Ascending aorta (tissue), 2 donors: Measurements from ENCODE around the gene CELSR2. TPM values are rescaled to one million over a fixed set of nuclear protein-coding genes. Genes with fewer than 3 reads are reported as not detected.
A peak's percentile ranks its signal among the peaks of the same experiment; 100 is the strongest.

ENCODE experiments used
- DNase-seq, 2 donors: peaks; one replicate each; pipeline ENCODE4 v3.0.0-alpha.2; 2019; ENCODE audit warnings: low spot score in 2 of 2
- H3K27ac ChIP-seq, 2 donors: fragments of 200-600 bp; sonication (generic); one replicate each; pipeline ENCODE4 v1.5.1; 2016 to 2017; ENCODE audit warnings: mild to moderate bottlenecking in 1 of 2
- H3K27me3 ChIP-seq: fragments of 200-600 bp; sonication (generic); one replicate; pipeline ENCODE4 v1.5.1; 2017
- H3K36me3 ChIP-seq, 2 donors: fragments of 200-600 bp; sonication (generic); one replicate each; pipeline ENCODE4 v1.5.1; 2016
- H3K4me1 ChIP-seq, 2 donors: fragments of 200-600 bp; sonication (generic); one replicate each; pipeline ENCODE4 v1.5.1; 2016 to 2017; ENCODE audit warnings: mild to moderate bottlenecking in 1 of 2
- H3K4me3 ChIP-seq, 2 donors: fragments of 200-600 bp; sonication (generic); one replicate each; pipeline ENCODE4 v1.5.1; 2016 to 2017; ENCODE audit warnings: mild to moderate bottlenecking in 1 of 2
- H3K9me3 ChIP-seq, 2 donors: fragments of 200-600 bp; sonication (generic); one replicate each; pipeline ENCODE4 v1.5.1; 2016
- CTCF ChIP-seq, 3 experiments: fragments of 200-600 bp in 2 of 3; fragments of 450-650 bp in 1 of 3; sonication (generic) in 2 of 3; IDR thresholded peaks; one replicate each; pipeline ENCODE4 v1.5.1; 2016 to 2019; ENCODE audit warnings: antibody characterized with exemption in 3 of 3, mild to moderate bottlenecking in 1 of 3, moderate library complexity in 1 of 3
- intact Hi-C: fragments of 100-400 bp; cut with DNase I; formaldehyde crosslinking; loops from one replicate; pipeline ENCODE4 v1.15.1; 2023
- total RNA-seq: library from RNA; depleted of rRNA; stranded (reverse); fragments of >200 nt; gene quantifications from one replicate; pipeline ENCODE4 v1.1.0, GENCODE V29; 2016

CELSR2 gene
- total RNA-seq, 1 donor from 2014 or later, result 3.6 TPM

GRCh38 chr1:109235137-109235536, 14.2 kb upstream of the CELSR2 start:
- intact Hi-C loops, result no loop called here

GRCh38 chr1:109237512-109237911, 11.8 kb upstream of the CELSR2 start:
- intact Hi-C loops, result no loop called here
- DNase-seq, result no peak
- H3K9me3 ChIP-seq, result no peaks in the 10 kb centered on the region
- no peak overlapping the region for H3K4me3 ChIP-seq
- H3K27me3 ChIP-seq, result no peaks in the 10 kb centered on the region
- no peak for TF ChIP-seq CTCF (IDR thresholded peaks at IDR 0.05)
- H3K36me3 ChIP-seq, result peaks cover 64 to 66% of the 10 kb centered on the region in 2 donors
- peaks cover 4 to 11% of the 10 kb centered on the region in 2 donors for H3K4me1 ChIP-seq
- H3K27ac ChIP-seq, result no peak overlapping the region

More at GRCh38 chr1:109235137-109235536, 14.2 kb upstream of the CELSR2 start:
- H3K27me3 ChIP-seq, result no peaks in the 10 kb centered on the region
- no peak overlapping the region for H3K4me3 ChIP-seq
- no peak overlapping the region for H3K27ac ChIP-seq
- H3K9me3 ChIP-seq, result no peaks in the 10 kb centered on the region
- TF ChIP-seq CTCF (IDR thresholded peaks at IDR 0.05), result no peak
- H3K36me3 ChIP-seq, result peaks cover 88% of the 10 kb centered on the region in 2 donors
- no peaks in the 10 kb centered on the region for H3K4me1 ChIP-seq
- no peak for DNase-seq

- no peaks in the 10 kb centered on the region for H3K27me3 ChIP-seq
- no peak overlapping the region for H3K4me3 ChIP-seq
- no peak overlapping the region for H3K27ac ChIP-seq
- H3K36me3 ChIP-seq, result peaks cover 57% of the 10 kb centered on the region in 2 donors
- H3K4me1 ChIP-seq, result peaks cover 4 to 12% of the 10 kb centered on the region in 2 donors
- intact Hi-C loops, result no loop called here
- DNase-seq, result no peak
- H3K9me3 ChIP-seq, result no peaks in the 10 kb centered on the region
- TF ChIP-seq CTCF (IDR thresholded peaks at IDR 0.05), result no peak
Measured at GRCh38 chr1:109238382-109238781, 11.0 kb upstream of the CELSR2 start.

- Histone ChIP-seq H3K27ac (peak overlapping the region in 1 of 2 donors; percentile 21), H3K4me3 (no peak overlapping the region), H3K4me1 (peaks cover 4 to 12% of the 10 kb centered on the region in 2 donors), H3K9me3 (no peaks in the 10 kb centered on the region), H3K27me3 (no peaks in the 10 kb centered on the region), H3K36me3 (peaks cover 51 to 53% of the 10 kb centered on the region in 2 donors)
- intact Hi-C loops, result no loop called here
- no peak for TF ChIP-seq CTCF (IDR thresholded peaks at IDR 0.05)
- no peak for DNase-seq
Measured at GRCh38 chr1:109239047-109239408, 10.3 kb upstream of the CELSR2 start.

- H3K4me3 ChIP-seq, result no peak overlapping the region
- intact Hi-C loops, result no loop called here
- H3K4me1 ChIP-seq, result peaks cover 4 to 12% of the 10 kb centered on the region in 2 donors
- H3K9me3 ChIP-seq, result no peaks in the 10 kb centered on the region
- peak overlapping the region in 1 of 2 donors; percentile 21 for H3K27ac ChIP-seq
- DNase-seq, result no peak
- H3K36me3 ChIP-seq, result peaks cover 47% of the 10 kb centered on the region in 2 donors
- H3K27me3 ChIP-seq, result no peaks in the 10 kb centered on the region
- TF ChIP-seq CTCF (IDR thresholded peaks at IDR 0.05), result peak; percentile 4 to 36 (median 23)
Measured at GRCh38 chr1:109239409-109240068, 9.8 kb upstream of the CELSR2 start.
